Hippocampal formation (tissue), 2 donors: ENCODE results near the gene NKAIN2.
"Not testable (repeated sequence)": the region's sequence is repeated elsewhere in the genome, so short reads cannot be mapped to it uniquely, and the experiment has no call there.

Source experiments
- DNase-seq, 2 donors: peaks; one replicate each; lab custom pipeline; 2025; lab: John Stamatoyannopoulos, UW

Gene NKAIN2

DNA sequence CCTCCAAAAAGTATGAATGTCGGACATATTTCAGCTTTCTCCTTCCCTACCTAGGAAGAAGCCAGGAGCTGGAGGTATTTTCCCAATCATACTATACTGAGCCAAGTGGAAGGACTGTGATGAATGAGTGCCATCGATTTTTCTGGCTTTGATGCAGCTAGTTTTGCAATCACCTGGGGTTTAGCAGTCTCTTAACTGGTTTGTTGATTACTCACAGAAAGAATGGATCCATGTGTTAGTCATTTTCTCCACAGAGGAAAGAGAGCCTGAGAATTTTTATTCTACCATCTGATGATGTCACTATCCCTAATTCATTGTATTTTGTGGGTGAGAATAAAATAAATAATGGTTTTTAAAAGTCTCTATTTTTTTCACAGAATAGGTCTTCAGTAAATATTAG lies 875.7 kb downstream of the NKAIN2 start:
- DNase-seq, result no peak

DNA sequence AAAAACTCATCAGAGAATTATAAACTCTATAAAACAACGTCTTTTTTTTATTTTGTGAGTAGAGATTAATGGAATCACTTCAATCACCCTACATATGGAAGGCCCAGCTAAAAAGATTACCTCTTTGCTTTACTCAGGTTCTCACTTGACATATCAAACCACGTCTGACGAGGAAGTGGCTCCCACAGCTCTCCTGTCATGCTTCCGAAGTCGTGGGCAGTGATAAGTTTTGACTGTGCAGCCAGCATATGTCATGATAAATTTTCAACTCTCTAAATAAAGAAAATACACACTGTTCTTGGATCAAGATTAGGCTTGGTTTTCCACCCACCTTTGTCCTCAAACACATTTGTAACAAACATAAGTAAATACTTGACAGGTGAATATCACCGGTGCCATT lies 879.1 kb downstream of the NKAIN2 start:
- DNase-seq, result no peak

DNA sequence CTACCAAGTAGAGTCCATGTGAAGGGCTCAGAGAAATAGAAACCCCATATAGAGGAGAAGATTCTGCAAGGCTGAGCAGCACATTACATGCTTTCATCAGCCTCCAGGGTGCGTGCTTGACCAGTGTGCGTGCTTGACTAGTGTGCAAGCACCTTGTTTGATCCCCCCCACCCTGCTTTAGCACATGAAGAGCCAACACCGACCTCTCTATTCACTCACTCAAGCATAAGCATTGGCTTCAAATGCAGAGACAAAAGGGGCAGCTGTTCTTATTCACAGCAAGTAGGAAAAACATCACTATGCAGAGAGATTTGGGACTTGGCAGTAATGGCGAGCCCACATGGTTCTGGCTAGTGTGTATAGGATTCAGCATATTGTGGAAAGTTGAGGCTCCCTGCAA lies 879.8 kb downstream of the NKAIN2 start:
- no peak for DNase-seq

DNA sequence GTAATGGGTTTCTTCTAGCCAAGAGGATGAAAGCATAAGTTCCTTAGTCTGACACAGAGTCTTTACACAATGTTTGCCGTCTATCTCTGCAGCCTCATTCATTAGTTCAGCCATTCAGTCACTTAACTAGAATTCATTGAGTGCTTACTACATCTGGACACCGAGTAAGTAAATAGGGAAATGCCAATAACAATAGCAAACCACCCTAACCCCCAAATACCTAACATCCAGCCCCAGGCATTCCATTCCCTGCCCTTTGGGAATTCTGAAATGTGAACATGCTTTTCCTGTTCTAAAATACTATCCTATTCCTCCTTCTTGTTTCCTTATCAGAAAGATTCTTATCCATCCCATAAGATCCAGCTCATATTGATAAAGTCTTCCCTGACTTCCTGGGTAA lies 881.0 kb downstream of the NKAIN2 start:
- no peak for DNase-seq

DNA sequence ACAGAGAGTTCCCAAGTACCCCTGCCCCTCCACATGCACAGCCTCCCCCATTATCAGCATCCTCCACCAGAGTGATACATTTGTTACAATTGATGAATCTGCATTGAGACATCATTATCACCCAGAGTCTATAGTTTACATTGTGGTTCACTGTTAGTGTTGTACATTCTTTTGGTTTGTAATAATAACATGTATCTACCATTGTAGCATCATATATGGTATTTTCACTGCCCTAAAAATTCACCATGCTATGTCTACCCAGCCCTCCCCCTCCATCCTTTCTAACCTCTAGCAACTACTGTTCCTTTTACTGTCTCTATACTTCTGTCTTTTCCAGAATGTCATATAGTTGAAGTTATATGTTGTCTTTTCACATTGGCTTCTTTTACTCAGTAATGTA lies 884.7 kb downstream of the NKAIN2 start:
- no peak for DNase-seq

DNA sequence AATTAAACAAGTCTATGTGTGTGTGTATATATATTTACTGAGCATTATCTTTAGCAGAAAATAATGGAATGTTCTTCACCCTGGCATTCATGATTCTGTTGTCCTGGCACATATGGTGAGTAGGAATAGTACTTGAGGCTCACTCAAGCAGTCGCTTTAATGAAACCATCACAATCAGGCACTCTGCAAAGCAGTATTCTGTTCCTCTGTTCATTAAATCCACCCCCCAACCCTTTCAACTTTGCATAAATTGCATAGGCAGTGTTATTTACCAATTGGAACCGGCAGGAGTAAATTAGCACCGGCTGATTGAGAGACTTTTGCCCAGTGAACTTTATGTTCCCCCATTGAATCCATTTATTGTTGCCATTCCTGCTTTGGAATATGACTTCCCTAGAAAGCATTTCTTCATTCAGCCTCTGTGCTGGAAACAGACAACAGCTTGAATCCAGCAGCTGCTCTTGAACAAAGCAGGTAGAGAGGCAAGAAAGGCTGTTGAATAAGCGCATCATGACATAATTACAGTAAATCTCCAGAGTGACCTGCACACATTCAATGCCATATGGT lies 890.6 kb downstream of the NKAIN2 start:
- DNase-seq, result no peak

DNA sequence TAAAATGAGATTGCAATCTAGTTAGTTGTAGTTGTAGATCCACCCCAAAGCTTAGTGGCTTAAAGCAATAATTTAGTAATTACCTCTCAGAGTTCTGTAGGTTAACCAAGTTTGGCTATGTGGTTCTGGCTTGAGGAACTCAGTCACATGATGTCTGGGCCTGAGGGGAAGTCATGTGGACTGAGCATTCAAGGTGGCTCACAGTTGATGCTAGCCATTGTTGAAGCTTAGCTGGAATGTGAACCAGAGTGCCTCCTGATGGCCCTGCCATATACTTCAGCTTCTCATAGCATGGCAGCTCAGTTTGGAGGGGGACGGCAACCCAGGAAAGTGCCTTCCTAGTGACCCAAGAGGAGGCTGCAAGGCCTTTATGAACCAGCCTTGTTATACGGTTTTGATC lies 895.4 kb downstream of the NKAIN2 start:
- no peak for DNase-seq

DNA sequence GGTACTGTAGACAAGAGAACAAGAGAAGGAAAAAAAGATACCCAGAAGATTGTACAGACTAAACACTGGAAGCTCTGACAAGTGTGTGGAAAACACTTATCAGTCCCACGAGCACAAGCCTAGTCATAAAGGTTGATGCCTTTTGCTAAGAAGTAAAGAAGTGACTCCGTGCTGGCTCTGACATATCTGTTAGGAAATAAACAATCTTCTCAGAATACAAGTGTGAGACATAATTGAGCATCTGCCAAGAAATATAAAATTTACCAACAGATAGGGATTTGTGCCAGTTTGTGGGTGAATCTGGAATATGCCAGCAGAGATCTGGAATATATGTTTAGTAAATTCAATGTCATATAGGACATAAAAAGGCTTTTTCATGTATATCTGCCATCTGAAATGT lies 899.9 kb downstream of the NKAIN2 start:
- DNase-seq, result no peak

DNA sequence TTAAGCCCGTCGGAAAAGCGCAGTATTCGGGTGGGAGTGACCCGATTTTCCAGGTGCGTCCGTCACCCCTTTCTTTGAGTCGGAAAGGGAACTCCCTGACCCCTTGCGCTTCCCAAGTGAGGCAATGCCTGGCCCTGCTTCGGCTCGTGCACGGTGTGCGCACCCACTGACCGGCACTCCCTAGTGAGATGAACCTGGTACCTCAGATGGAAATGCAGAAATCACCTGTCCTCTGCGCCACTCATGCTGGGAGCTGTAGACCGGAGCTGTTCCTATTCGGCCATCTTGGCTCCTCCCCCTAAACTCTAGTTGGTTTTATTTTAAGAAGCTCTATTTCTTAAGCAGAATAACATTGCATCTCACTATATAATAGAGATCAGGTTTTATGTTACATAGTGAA lies 908.9 kb downstream of the NKAIN2 start:
- not testable (repeated sequence) for DNase-seq

DNA sequence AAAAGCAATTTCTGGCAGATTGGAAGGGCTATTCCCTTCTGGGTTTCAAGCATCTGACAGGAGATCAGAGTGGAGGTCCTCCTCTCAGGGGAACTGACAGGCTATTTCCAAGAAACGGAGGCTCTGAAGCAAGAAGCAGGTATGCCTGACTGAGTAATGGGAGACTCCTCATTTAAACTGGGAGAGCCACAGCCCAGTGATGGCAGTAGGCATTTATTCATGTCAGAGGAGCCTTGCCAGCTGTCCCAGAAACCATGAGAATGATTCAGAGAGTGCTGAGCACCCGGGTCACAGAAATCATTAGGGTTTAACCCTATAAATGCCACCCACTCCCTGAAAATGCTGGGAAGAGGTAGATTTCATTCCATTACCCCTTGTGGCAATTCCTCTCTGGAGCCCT lies 911.1 kb downstream of the NKAIN2 start:
- DNase-seq, result no peak

DNA sequence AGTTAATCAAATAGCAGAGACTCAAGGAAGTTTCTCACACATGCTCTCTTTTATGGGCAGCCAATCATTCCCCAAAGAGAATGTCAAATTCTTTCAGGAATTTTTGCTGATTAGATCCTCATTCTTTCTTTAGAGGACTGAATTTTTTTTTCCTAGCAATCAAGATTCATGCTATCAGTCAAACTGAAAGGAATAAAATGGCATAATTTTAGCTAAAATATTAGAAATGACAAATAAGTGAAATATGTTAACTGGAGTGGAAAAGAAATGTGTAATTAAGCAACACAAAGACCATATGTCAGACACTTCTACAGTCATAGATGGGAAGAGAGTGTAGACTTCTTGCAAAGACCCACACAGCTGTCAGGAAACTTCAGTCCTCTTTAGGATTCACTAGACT lies 916.2 kb downstream of the NKAIN2 start:
- DNase-seq, result no peak

DNA sequence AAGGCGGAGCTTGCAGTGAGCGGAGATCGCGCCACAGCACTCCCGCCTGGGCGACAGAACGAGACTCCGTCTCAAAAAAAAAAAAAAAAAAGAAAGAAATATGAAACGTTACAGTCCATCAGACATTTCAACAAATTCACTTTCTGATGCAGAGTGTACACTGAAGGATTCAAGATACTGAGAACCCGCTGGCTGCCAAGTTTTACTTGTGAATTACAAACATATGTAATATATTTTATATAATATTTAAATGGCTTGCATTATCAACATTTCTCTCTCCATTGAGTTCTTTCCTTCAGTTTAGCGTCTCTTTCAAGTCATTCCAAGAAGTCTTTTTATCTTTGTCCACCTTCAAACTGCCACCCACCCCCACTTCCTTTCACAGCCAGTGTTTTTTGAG lies 917.7 kb downstream of the NKAIN2 start:
- DNase-seq, result no peak

DNA sequence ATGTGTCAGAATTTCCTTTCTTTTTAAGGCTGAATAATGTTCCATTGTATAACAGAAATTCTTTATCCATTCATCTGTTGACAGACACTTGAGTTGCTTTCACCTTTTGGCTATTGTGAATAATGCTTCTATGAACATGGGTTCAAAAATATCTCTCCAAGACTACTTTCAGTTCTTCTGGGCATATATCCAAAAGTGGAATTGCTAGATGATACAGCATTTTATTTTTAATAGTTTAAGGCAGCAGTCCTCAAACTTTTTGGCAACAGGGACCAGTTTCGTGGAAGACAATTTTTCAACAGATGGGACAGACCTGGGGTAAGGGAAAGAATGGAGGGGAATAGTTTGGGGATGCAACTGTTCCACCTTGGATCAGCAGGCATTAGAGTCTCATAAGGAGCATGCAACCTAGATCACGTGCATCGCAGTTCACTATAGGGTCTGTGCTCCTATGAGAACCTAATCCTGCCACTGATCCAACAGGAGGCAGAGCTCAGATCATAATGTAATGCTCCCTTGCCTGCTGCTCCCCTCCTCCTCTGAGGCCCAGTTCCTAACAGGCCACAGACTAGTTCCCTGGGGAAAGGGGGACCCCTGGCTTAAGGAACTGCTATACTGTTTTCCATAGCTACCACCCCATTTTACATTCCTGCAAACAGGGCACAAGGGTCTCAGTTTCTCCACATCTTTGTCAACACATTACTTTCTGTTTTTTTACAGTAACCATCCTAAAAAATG lies 918.6 kb downstream of the NKAIN2 start:
- no peak for DNase-seq

DNA sequence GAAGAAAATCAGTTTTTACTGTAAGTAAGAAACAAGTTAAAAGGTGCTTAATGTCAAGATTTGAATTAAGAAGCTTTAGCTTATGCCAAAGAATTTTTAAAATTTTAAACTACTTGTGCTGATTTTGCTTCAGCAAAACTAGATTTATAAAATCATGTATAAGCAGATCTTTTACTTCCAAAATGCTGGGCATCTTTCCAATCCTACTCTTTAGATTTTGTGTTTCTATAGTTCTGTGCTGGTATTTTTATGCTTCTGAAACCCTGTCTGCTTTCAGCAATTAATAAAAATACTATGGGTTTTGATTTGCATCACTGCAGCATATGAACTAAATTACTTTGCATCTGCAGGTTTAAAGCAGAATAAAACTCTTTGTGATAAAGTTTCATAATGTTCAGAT lies 920.0 kb downstream of the NKAIN2 start:
- DNase-seq, result no peak

DNA sequence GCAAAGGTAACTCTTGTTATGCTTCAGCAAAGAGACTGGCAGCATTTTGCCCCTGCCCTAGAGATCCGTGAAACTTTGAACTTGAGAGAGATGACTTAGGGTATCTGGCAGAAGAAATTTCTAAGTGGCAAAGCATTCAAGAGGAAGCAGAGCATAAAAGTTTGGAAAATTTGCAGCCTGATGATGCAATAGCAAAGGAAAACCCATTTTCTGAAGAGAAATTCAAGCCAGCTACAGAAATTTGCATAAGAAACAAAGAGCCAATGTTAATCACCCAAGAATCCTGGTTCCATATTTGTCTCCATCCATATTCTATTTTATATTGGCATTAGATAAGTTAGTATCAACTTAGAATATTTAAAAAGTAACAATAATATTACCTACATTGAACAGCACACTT lies 934.1 kb downstream of the NKAIN2 start:
- not testable (repeated sequence) for DNase-seq

DNA sequence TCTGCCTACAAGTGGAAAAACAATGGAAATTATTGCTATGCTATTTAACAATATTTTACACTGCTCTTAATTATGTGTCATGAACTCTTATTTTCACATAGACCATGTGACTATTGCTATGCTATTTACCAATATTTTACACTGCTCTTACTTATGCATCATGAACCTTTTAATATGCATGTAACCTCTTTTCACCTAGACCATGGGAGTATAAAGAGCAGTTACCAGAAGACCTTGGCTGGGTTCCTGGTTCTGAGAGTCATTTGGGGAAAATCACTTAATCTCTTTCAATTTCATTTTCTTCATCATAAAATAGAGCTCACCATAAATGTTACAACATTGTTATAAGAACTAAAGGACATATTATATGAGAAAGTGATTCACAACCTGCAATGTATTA lies 934.8 kb downstream of the NKAIN2 start:
- no peak for DNase-seq

DNA sequence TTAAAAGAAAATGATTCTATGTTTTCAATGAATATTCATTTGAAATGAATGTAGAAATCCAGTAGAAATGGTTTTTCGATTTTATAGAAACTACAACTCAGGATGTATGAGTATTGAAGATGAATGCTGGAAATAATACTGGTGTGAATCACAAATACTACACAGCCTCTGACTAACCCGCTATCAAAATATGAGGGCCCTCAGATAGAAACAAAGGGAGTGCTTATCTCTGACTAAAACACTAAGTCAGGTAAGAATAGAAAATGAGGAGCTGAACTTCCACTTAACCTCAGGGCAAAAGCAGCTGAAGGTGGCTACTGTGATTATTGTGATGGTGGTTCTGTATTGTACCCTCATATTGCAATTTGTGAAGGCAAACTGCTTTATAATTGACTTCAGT lies 937.7 kb downstream of the NKAIN2 start:
- no peak for DNase-seq

DNA sequence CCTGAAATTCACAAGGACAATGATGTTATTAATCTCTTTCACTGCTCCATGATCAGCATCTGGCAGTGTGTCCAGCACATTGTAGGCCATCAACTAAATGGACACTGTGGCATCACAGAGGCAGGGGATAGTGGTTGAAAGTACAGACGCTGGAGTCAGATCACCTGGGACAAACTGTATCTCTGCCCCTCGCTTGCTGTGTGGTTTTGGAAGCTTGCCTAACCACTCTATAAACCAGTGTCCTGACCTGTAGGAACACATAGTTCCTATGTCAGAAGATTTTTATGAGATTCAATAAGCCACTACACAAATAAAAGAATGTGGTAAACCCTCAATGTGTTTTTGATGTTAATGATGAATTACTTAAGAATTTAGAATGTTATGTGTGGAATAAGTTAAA lies 939.3 kb downstream of the NKAIN2 start:
- DNase-seq, result no peak

DNA sequence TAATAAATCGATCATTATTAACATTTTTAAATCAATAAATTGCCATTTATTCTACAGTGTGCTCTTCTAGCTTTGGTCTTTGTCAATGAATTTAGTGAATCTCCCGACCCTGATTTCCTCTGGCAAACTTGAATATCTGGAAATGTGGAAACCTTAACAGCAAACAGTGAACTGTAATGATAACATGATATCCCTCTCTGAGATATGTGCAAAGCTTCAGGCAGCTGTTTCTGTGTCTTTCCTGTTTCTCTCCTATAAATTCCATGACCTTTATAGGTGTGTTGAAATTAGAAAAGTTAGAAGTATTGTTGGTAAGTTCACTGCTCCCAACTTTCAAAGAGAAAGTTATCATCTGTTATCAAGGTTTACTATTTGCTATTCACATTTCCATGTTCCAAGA lies 939.8 kb downstream of the NKAIN2 start:
- no peak for DNase-seq

DNA sequence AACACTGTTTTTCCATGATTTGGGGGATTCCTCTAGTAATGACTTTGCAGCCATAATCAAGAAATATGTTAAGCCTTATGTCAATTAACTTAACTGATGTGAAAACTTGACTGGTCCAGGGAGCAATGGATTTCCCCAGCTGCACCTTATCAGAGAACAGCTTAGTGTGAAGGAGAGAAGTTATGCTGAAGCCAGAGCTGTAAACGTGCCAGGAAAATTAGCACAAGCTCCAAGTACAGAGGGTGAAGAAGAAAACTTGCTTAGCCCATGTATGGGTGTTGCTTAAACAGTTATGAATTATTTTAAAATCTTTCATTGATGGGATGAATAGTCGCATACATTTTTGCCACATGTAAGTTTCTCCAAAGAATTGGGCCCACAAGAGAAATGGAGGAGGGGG lies 943.7 kb downstream of the NKAIN2 start:
- DNase-seq, result no peak

DNA sequence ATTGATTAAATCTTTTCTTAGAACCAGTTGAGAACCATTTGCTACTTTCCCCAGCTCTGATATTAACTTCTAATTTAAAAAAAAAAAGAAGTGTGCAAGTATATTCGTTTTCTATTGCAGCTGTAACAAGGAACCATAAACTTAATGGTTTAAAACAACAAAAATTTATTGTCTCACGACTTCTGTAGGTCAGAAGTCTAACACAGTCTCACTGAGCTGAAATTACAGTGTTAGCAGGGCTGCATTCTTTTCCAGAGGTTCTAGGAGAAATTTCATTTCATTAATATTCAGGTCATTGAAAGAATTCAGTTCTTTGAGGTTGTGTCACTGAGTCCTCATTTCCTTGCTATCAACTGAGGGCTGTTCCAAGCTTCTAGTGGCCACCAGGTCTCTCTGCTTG lies 945.1 kb downstream of the NKAIN2 start:
- no peak for DNase-seq

DNA sequence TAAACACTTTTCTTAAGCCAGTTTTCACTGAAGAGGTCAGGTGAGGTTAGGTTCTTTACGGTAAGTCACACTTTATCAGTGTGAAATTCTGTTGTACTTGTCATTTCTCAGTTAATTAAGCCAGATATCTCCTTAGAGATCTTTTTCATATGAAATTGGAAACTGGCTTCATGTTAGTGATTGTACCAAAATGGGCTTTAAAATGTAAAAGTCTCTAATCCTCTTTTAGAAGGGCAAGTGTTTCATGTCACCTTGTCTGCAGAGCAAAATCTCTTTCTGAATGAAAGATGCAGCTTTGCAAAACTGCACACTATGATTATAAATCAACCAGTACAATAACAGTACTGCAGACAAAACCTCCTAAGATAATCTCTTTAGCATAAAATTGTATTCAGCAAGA lies 949.3 kb downstream of the NKAIN2 start:
- no peak for DNase-seq

DNA sequence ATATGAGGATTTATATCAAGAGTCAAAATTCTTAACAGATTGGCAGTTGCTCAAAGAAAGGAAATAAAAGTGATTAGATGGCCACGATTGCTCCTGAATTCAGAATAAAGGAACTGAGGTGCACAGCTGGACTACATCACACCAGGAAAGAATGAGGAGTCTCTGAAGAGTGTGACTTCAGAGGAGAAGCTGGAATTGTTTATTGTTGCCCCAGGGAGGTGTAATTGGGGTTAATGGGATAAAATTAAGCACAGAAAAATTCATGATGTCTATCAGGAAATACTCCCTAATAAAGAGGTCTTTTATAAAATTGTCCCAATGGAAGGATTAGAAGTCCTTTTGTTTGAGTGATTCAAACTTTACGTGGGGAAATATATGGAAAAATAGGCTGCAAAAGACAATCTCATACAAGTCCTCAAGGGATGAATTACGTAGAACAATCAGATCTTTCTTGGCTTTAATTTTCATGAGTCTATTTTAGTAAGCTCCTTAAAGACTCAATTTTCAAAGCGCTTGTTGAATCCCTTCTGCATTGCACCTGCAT lies 950.0 kb downstream of the NKAIN2 start:
- DNase-seq, result no peak

DNA sequence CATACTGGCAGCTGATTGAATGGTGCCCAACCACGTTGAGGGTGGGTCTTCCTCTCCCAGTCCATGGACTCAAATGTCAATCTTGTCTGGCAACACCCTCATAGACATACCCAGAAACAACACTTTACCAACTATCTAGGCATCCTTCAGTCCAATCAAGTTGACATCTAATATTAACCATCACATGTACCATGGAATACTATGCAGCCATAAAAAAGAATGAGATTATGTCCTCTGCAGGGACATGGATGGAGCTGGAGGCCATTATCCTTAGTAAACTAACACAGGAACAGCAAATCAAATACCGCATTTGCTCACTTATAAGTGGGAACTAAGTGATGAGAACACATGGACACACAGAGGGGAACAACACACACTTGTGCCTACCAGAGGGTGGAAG lies 951.7 kb downstream of the NKAIN2 start:
- DNase-seq, result no peak
